HEK293 (cell line): ENCODE data around the gene ARL5A.
"Not testable (repeated sequence)": the region's sequence is repeated elsewhere in the genome, so short reads cannot be mapped to it uniquely, and the experiment has no call there.

Source experiments
- CTCF ChIA-PET: fragments of 350-600 bp; formaldehyde crosslinking; extraction: SDS; loops from one replicate; lab custom pipeline; 2021; ENCODE audit warnings: antibody characterized with exemption; lab: Yijun Ruan, JAX
- POLR2A ChIA-PET: fragments of 300-600 bp; formaldehyde crosslinking; extraction: SDS; loops from one replicate; lab custom pipeline; 2020; ENCODE audit warnings: antibody characterized with exemption, inconsistent platforms; lab: Yijun Ruan, JAX
- H3K27ac ChIP-seq: fragments of 200-500 bp; sonication (Bioruptor generic); 2 replicates; pipeline ENCODE4 v1.5.1; 2014; ENCODE audit warnings: low read depth, low read length, control low read depth, inconsistent platforms; ENCODE audit errors: extremely low read depth
- H3K36me3 ChIP-seq, 2 experiments: fragments of 200-500 bp in 1 of 2; sonication (Bioruptor generic) in 1 of 2; 1 replicate in 1 of 2; 2 replicates in 1 of 2; pipeline ENCODE4 v1.5.1; 2014 to 2017; ENCODE audit warnings: inconsistent platforms in 2 of 2, low read length in 2 of 2; ENCODE audit not compliant: control insufficient read depth in 2 of 2, insufficient read depth in 1 of 2
- H3K4me1 ChIP-seq: fragments of 200-500 bp; sonication (Bioruptor generic); 2 replicates; pipeline ENCODE4 v1.5.1; 2014; ENCODE audit warnings: mild to moderate bottlenecking, low read length, inconsistent platforms; ENCODE audit not compliant: control insufficient read depth, insufficient read depth
- H3K4me3 ChIP-seq: 2 replicates; pipeline ENCODE4 v1.5.1; 2011; ENCODE audit warnings: low read depth, mild to moderate bottlenecking, control low read depth, low read length, moderate library complexity
- H3K9me3 ChIP-seq: fragments of 200-500 bp; sonication (Bioruptor generic); 2 replicates; pipeline ENCODE4 v1.5.1; 2014; ENCODE audit warnings: low read depth, low read length, inconsistent platforms; ENCODE audit not compliant: control insufficient read depth, insufficient read depth
- MYNN ChIP-seq: fragments of 450-650 bp; formaldehyde crosslinking; IDR thresholded peaks from 2 replicates; pipeline ENCODE4 v1.5.1; 2016; ENCODE audit warnings: missing biosample characterization, missing genetic modification characterization, borderline replicate concordance
- OVOL3 ChIP-seq: fragments of 450-650 bp; formaldehyde crosslinking; IDR thresholded peaks from 2 replicates; pipeline ENCODE4 v1.5.1; 2016; ENCODE audit warnings: missing biosample characterization, missing genetic modification characterization
- TSHZ1 ChIP-seq: fragments of 450-650 bp; formaldehyde crosslinking; IDR thresholded peaks from 2 replicates; pipeline ENCODE4 v1.5.1; 2016; ENCODE audit warnings: missing biosample characterization, missing genetic modification characterization, borderline replicate concordance
- ZBTB10 ChIP-seq: fragments of 450-650 bp; formaldehyde crosslinking; IDR thresholded peaks from 2 replicates; pipeline ENCODE4 v1.5.1; 2016; ENCODE audit warnings: missing biosample characterization, missing genetic modification characterization
- ZBTB7A ChIP-seq: fragments of 450-650 bp; formaldehyde crosslinking; IDR thresholded peaks from 2 replicates; pipeline ENCODE4 v1.5.1; 2016; ENCODE audit warnings: low read depth, missing biosample characterization, missing genetic modification characterization
- ZNF184 ChIP-seq: fragments of 450-650 bp; IDR thresholded peaks from 2 replicates; pipeline ENCODE4 v1.5.1; 2018; ENCODE audit warnings: missing biosample characterization, mild to moderate bottlenecking, missing genetic modification characterization
- ZNF211 ChIP-seq: fragments of 450-650 bp; formaldehyde crosslinking; IDR thresholded peaks from 2 replicates; pipeline ENCODE4 v1.5.1; 2016; ENCODE audit warnings: low read depth, missing biosample characterization, missing genetic modification characterization
- ZNF292 ChIP-seq: fragments of 450-650 bp; formaldehyde crosslinking; IDR thresholded peaks from 2 replicates; pipeline ENCODE4 v1.5.1; 2016; ENCODE audit warnings: low read depth, missing biosample characterization, missing genetic modification characterization, borderline replicate concordance
- ZNF596 ChIP-seq: fragments of 450-650 bp; IDR thresholded peaks from 2 replicates; pipeline ENCODE4 v1.5.0; 2018; ENCODE audit warnings: missing biosample characterization, mild to moderate bottlenecking, missing genetic modification characterization, moderate library complexity
- ZNF76 ChIP-seq: fragments of 450-650 bp; formaldehyde crosslinking; IDR thresholded peaks from 2 replicates; pipeline ENCODE4; 2016; ENCODE audit warnings: low read depth, missing biosample characterization, missing genetic modification characterization, borderline replicate concordance
- TF ChIP-seq, protein P1 (sequence below): IDR thresholded peaks from 2 replicates; pipeline ENCODE4 v1.6.1; 2011; ENCODE audit warnings: mild to moderate bottlenecking, low read depth, low read length, borderline replicate concordance

Gene ARL5A

DNA sequence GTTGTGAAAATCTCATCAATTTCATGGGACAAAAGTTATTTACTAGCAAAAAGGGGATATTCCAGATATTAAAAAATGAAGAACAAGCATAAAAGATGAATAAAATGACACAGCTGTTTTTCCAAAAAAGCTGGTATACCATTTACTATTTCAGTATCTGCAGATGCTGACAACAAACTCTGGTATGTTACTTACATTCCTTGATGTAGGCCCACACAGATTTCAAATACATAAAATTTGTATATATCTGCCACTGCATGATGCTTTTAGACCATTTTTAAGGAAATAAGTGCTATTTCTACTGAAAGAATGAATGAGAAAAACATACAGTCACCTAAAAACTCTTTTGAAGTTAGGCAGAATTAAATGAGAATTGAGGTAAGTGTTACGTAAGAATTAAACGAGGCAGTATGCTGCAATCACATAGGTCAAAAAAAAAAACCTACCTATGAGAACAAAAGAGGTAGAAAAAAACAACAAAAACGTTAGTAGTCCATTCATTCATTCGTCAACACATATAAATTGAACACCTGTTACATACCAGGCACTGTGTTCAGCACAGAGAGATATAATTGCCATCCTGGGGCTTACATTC is 32.5 kb downstream of the ARL5A start (continued):
- TF ChIP-seq ZNF184 (tag by site-specific recombination): no peak
- TF ChIP-seq, all 188 proteins: peak for 0

GRCh38 chr2:151794422-151794821 is 33.8 kb downstream of the ARL5A start:
- POLR2A ChIA-PET, H3K4me3 ChIP-seq, CTCF ChIA-PET, H3K9me3 ChIP-seq, H3K4me1 ChIP-seq, H3K27ac ChIP-seq: not testable (repeated sequence)
- peaks cover 0 to 18% of the 10 kb centered on the region in 2 experiments; a peak in 1 of 3 replicates for H3K36me3 ChIP-seq

DNA sequence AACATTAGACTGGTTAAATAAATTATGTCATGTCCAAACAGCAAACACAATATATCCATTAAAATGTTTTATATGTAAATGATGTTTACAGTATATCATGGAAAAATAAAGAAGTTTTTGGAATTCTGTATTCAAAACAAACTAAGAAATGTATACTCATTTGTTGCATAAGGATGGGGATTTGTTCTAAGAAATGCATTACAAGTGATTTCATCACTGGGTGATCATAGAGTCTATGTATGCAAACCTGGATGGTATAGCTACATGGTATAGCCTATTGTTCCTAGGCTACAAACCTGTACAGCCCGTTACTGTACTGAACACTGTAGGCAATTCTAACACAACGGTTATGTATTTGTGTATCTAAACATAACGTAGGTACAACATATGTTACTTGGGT is 35.1 kb downstream of the ARL5A start:
- TF ChIP-seq ZNF76 (tag by site-specific recombination) (no peak), ZNF292 (tag by site-specific recombination) (no peak), ZNF596 (tag by site-specific recombination) (no peak), ZBTB10 (no peak), OVOL3 (no peak), TSHZ1 (no peak), ZNF211 (tag by site-specific recombination) (0 out of 2 replicates have a peak, but pooled peaks have one; percentile 20)
- TF ChIP-seq, protein P1, sequence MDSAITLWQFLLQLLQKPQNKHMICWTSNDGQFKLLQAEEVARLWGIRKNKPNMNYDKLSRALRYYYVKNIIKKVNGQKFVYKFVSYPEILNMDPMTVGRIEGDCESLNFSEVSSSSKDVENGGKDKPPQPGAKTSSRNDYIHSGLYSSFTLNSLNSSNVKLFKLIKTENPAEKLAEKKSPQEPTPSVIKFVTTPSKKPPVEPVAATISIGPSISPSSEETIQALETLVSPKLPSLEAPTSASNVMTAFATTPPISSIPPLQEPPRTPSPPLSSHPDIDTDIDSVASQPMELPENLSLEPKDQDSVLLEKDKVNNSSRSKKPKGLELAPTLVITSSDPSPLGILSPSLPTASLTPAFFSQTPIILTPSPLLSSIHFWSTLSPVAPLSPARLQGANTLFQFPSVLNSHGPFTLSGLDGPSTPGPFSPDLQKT: no peak
- TF ChIP-seq, all 188 proteins: peak for 1
- no peaks in the 10 kb centered on the region for H3K4me1 ChIP-seq
- no peak overlapping the region for H3K4me3 ChIP-seq
- H3K27ac ChIP-seq: no peak overlapping the region
- POLR2A ChIA-PET: no interaction called here
- CTCF ChIA-PET: interaction anchor here (1.0 kb wide), 2 partner anchors 12 to 39 kb away, joined by 3 read pairs; no protein-coding TSS in a partner anchor
- no peaks in the 10 kb centered on the region for H3K9me3 ChIP-seq
- peaks cover 0 to 24% of the 10 kb centered on the region in 2 experiments; a peak in 1 of 3 replicates for H3K36me3 ChIP-seq

DNA sequence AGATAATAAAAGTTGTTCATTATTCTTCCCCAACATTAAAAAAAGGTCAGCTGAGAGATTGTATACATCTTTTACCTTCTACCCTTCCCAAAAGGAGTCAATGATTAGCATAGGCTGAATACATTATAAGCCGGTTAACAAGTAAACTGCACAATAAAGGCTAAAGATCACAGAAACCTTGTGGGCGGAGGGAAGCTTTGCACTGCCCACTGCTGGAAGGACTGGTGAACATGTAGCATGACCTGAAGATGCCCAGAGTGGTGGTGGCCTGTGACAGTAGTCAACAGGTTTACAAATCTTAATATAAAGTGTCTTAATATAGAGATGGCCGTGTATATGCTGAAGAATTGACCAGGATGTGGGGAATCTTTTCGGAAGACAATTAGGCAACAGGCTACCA is 35.6 kb downstream of the ARL5A start:
- no peak overlapping the region for H3K4me3 ChIP-seq
- TF ChIP-seq ZBTB7A (no peak), MYNN (no peak)
- TF ChIP-seq, all 188 proteins: peak for 0
- Histone ChIP-seq H3K9me3 (no peaks in the 10 kb centered on the region), H3K36me3 (peaks cover 0 to 27% of the 10 kb centered on the region in 2 experiments; a peak in 1 of 3 replicates), H3K27ac (no peak overlapping the region), H3K4me1 (no peaks in the 10 kb centered on the region)
- POLR2A ChIA-PET: no interaction called here
- CTCF ChIA-PET: interaction anchor here (1.0 kb wide), 1 partner anchor 13 kb away, joined by 3 read pairs; no protein-coding TSS in a partner anchor
